Measurements from ENCODE around the gene ACP5. TPM values are rescaled to one million over a fixed set of nuclear protein-coding genes. Genes with fewer than 3 reads are reported as not detected.
A peak's percentile ranks its signal among the peaks of the same experiment; 100 is the strongest.

The ACP5 gene
- total and polyA plus RNA-seq, 10 of the 15 experiments (the other 5 are each of a cell fraction or from before 2014, with no cell fraction given): 1.0 to 73.4 (median 36.8) TPM

DNA sequence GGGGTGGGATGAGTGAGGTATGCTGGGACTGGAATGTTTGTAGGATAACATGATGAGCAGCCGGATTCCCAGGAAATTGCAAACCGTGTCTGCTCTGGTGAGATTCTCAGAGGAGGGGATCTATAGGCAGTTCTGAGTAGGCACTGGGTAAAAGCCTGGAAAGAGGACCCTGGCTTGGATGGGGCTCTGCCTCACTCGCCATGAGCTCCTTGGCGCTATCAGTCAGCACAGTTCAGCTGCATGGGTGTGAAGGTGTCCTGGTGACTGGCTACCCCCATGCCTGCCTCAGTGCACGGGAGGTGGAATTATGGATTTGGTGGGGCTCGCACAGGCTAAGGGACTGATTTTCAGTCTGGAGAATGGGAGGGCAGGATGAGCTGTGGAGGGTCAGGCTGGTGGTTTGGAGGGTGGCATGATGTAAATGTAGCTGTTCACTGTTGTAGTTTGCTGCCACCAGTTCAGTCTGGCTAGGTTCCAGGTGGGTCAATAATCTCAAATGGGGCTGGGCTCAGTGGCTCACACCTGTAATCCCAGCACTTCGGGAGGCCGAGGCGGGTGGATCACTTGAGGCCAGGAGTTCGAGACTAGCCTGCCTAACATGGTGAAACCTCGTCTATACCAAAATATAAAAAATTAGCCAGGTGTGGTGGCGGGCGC is 10.7 kb upstream of the ACP5 start:
- H3K4me3 ChIP-seq: no peak overlapping the region
- ChIA-PET POLR2A (interaction anchor here (0.7 to 1.3 kb wide), 2 partner anchors 25 to 1248 kb away, joined by 7 to 11 read pairs; no protein-coding TSS in a partner anchor), CTCF (interaction anchor here (0.8 to 14.2 kb wide), 8 partner anchors 8 to 211 kb away, joined by 3 to 225 read pairs (median 4); partner anchors contain the start of genes ECSIT and ELOF1), SMC1A (ENCODE audit: uncharacterized antibody, unreplicated experiment) (interaction anchor here (0.5 to 12.2 kb wide), 9 partner anchors 20 to 262 kb away, joined by 3 to 215 read pairs (median 4); partner anchors contain the start of genes ECSIT and ELOF1), RAD21 (ENCODE audit: unreplicated experiment) (interaction anchor here (0.9 to 11.4 kb wide), 6 partner anchors 20 to 207 kb away, joined by 3 to 172 read pairs (median 6); partner anchors contain the start of genes ECSIT and ELOF1)
- WGBS (ENCODE audit: insufficient coverage, insufficient replicate concordance, low lambda C conversion rate, missing lambda C conversion rate): 56% methylated on average over 13 of the region's 13 CpGs
- no peak overlapping the region for H3K9ac ChIP-seq (ENCODE audit: control insufficient read depth, insufficient read depth, low read length)
- intact Hi-C loops (cut with micrococcal nuclease; ENCODE audit: unreplicated experiment): loop anchor here (1.0 kb wide), 3 partner anchors 28 to 92 kb away; no protein-coding TSS in a partner anchor
- TF ChIP-seq SMARCA5 (IDR thresholded peaks at IDR 0.05): no peak
- TF ChIP-seq RAD51 (IDR thresholded peaks at IDR 0.05): no peak
- TF ChIP-seq NR2F1 (conservative IDR thresholded peaks at IDR 0.05): no peak
- TF ChIP-seq, protein P1, sequence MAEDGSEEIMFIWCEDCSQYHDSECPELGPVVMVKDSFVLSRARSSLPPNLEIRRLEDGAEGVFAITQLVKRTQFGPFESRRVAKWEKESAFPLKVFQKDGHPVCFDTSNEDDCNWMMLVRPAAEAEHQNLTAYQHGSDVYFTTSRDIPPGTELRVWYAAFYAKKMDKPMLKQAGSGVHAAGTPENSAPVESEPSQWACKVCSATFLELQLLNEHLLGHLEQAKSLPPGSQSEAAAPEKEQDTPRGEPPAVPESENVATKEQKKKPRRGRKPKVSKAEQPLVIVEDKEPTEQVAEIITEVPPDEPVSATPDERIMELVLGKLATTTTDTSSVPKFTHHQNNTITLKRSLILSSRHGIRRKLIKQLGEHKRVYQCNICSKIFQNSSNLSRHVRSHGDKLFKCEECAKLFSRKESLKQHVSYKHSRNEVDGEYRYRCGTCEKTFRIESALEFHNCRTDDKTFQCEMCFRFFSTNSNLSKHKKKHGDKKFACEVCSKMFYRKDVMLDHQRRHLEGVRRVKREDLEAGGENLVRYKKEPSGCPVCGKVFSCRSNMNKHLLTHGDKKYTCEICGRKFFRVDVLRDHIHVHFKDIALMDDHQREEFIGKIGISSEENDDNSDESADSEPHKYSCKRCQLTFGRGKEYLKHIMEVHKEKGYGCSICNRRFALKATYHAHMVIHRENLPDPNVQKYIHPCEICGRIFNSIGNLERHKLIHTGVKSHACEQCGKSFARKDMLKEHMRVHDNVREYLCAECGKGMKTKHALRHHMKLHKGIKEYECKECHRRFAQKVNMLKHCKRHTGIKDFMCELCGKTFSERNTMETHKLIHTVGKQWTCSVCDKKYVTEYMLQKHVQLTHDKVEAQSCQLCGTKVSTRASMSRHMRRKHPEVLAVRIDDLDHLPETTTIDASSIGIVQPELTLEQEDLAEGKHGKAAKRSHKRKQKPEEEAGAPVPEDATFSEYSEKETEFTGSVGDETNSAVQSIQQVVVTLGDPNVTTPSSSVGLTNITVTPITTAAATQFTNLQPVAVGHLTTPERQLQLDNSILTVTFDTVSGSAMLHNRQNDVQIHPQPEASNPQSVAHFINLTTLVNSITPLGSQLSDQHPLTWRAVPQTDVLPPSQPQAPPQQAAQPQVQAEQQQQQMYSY (CRISPR knock-in tag; IDR thresholded peaks at IDR 0.05): no peak
- no peak for TF ChIP-seq NFYB (IDR thresholded peaks at IDR 0.05; ENCODE audit: insufficient read depth, low read depth, low read length)
- TF ChIP-seq ZBED1 (IDR thresholded peaks at IDR 0.05; ENCODE audit: borderline replicate concordance): no peak
- TF ChIP-seq PAX8 (IDR thresholded peaks at IDR 0.05): no peak
- no peak for TF ChIP-seq GABPA (IDR thresholded peaks at IDR 0.05; ENCODE audit: low read depth)
- no peak for TF ChIP-seq BACH1 (IDR thresholded peaks at IDR 0.05; ENCODE audit: borderline replicate concordance)
- no peak for TF ChIP-seq TBL1XR1 (IDR thresholded peaks at IDR 0.05; ENCODE audit: low read depth, low read length)
- H3K4me1 ChIP-seq (ENCODE audit: control insufficient read depth, insufficient read depth, low read length): peaks cover 21% of the 10 kb centered on the region
- H3K36me3 ChIP-seq (ENCODE audit: control insufficient read depth in 2 of 2, insufficient read depth in 2 of 2, low read length in 1 of 2): no peaks in the 10 kb centered on the region
- no peak overlapping the region for H3K27ac ChIP-seq (ENCODE audit: control insufficient read depth, insufficient read depth)
- DNase-seq (ENCODE audit: low read depth, low spot score) (no peak), FAIRE-seq (no peak), ATAC-seq (no peak)
- H3K4me2 ChIP-seq (ENCODE audit: control insufficient read depth, insufficient read depth): peak overlapping the region; percentile 14; the same call in 1 of the 2 replicates
- no peaks in the 10 kb centered on the region for H4K20me1 ChIP-seq (ENCODE audit: control insufficient read depth, insufficient read depth)
- in situ Hi-C loops (cut with MboI): loop anchor here (5.0 to 25.0 kb wide), 2 partner anchors 91 to 1574 kb away; partner anchors contain the start of genes IER2 and STX10
- no peaks in the 10 kb centered on the region for H3K79me2 ChIP-seq (ENCODE audit: control insufficient read depth, insufficient read depth, low read length)
- peak overlapping the region; percentile 58; the same call in 1 of the 2 replicates for H2AFZ ChIP-seq (ENCODE audit: control insufficient read depth, low read depth, low read length)
- no peaks in the 10 kb centered on the region for H3K27me3 ChIP-seq (replicated peaks in 1 of 2; ENCODE audit: control insufficient read depth in 2 of 2, insufficient read depth in 2 of 2, low read length in 1 of 2)
- no peaks in the 10 kb centered on the region for H3K9me3 ChIP-seq (replicated peaks; ENCODE audit: control insufficient read depth, insufficient read depth, low read length)
- no TSS peak for BruUV-seq (replicated peaks)
